GM21367 (cell line): ENCODE measurements around the gene TUBB4A.

ENCODE experiments used
- ATAC-seq: cut with Tn5 transposase; IDR thresholded peaks from one replicate; pipeline ENCODE4 v1.9.1; 2021; ENCODE audit not compliant: unreplicated experiment

Gene TUBB4A

DNA sequence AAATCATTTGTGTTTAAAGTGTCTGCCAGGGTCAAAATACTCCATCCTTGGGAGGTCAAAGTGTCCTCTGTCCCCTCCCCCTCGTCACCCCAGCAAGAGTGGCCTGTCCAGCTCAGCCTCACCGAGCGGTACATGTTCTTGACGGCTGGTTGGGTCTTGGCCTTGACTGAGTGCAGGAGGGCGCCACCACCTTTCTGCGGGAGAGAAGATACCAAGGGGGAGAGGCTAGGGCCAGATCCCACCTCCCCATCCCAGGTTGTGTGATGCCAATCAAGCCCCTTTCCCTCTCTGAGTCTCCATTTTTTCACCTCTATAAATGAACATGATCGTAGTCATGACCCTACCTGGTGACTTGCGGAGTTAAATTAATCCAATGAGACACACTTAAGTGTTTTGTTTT is 31.9 kb downstream of the TUBB4A start:
- ATAC-seq: no peak

- no peak for ATAC-seq
These were observed 34.7 kb downstream of the TUBB4A start for GRCh38 chr19:6467384-6467783.

GRCh38 chr19:6466526-6467248 is 35.4 kb downstream of the TUBB4A start:
- no peak for ATAC-seq

DNA sequence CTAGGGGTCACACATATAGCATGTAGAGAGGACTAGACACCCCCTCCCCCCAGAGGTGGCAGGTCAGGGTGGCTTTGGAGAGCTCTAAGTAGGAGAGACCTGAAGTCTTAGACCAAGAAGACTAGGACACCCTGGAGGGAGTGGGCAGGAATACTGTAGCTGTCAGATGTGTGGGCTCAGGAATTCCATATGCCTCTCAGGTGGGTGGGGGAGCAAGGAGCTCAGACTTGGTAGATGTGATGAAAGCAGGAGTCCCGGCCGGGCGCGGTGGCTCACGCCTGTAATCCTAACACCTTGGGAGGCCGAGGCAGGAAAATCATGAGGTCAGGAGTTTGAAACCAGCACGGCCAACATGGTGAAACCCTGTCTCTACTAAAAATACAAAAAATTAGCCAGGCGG is 36.4 kb downstream of the TUBB4A start:
- no peak for ATAC-seq

- no peak for ATAC-seq
These were observed 37.1 kb downstream of the TUBB4A start for GRCh38 chr19:6465006-6465405.

- no peak for ATAC-seq
These were observed 37.8 kb downstream of the TUBB4A start, which contains the start of gene CRB3 for GRCh38 chr19:6464070-6464873. CRB3 (plus strand) TSS chr19:6464271; CDS start chr19:6464702, 431 bp downstream.

DNA sequence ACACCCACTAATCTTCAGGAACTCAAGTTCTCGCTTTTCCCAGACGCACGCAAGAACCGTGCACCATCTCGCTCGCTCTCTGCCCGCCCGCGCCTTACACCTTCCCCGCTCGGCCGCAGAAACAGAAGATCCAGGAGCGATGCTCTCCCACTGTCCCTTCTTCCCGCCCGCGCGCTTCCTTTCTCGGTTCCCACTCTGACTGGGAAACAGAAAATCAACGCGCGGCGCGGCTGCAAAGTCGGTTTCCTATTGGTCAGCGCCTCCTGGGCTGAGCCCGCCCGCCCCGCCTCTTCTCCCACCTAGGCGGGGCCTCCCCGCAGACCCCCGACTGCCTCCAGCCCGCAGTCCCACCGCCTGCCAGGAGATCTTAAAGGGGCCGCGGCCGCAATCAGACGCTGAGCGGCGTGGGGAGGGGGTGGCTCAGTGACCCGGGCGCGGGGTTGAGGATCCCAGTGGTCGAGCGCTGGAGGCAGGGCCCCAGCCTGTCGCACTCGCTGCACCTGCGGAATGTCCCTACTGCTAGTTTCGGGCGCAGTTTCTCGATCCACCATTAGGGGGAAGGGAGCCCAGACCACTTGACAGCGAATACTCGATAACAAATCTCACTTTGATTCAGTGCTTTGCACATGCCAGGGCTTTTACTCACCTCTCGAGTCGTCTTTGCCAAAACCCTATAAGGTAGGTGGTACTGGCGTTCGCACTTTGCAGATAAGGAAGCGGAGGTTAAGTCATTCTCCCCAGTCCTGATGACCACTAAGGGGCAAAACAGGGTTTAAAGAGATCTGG is 41.8 kb downstream of the TUBB4A start:
- peak; percentile 53 for ATAC-seq

DNA sequence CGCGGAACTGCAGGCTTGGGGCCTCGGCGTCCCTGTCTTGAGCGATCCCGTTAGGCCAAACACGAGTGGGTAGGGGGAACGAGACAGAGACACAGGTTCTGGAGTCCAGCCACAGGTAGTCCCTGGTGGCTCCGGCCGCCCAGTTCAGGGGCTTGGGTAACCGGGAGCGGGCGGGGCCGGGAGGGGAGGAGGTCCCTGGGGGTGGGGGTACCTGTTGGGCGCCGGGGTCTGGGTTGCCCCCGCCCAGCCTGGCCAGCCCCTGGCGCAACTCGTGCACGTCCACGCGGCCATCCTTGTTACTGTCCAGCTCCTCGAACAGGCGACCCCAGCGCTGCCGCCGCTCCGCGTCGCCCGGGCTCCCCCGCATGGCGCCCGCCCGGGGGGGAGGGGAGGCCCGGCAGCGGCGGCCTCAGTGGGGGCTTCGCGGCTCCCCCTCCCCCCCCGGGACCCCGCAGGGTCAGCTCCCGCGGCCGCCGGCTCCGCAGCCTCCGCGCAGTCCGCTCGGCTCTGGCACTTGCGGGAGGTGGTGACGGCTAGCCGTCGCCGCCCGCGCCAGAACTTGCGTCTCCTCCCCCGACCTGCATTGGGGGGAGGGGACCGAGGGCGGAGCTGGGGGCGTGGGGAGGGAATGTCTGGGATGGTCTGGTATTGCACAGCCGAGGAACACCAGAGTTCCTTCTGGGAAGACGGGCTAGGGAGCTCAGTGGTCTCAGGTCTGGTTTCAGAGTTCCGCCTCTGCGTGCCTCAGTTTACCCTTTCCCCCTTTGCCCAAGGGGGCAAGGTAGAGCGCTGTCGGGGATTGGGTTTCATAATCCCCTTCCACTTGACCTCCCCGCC is 42.6 kb downstream of the TUBB4A start, which contains the start of gene SLC25A23:
TSS of gene SLC25A23 (minus strand) at position 531 of the 837 bp plus-strand sequence. CDS start at position 367, 164 bp downstream.
- peak; percentile 22 for ATAC-seq

DNA sequence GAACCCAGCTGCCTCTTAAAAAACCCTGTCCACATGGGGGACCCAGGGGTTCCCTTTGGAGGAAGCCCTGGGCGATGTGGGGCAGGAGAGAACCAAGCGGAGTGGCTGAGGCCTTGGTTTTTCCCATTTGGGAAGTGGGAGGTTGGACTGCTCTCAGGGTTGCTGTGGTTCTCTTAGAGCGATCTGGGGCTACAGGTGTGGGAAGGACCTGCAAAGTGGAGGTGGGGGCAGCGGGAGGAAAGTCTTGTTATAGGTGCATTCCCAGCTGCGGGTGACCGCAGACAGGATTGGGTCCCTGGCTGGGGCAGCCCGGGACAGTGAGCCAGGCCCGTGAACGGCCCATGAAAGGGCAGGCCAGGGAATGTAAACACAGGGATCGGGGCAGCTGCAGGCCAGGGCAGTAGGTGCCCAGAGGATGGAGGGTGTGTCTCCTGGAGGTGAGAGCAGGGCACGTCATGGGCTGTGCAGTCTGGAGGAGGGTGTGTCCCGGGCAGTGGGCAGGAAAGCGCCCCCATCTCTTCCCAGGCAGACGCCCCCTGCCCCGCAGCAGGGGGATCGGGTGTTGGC is 43.3 kb downstream of the TUBB4A start:
- no peak for ATAC-seq

- no peak for ATAC-seq
These were observed 44.0 kb downstream of the TUBB4A start for GRCh38 chr19:6457958-6458694.

DNA sequence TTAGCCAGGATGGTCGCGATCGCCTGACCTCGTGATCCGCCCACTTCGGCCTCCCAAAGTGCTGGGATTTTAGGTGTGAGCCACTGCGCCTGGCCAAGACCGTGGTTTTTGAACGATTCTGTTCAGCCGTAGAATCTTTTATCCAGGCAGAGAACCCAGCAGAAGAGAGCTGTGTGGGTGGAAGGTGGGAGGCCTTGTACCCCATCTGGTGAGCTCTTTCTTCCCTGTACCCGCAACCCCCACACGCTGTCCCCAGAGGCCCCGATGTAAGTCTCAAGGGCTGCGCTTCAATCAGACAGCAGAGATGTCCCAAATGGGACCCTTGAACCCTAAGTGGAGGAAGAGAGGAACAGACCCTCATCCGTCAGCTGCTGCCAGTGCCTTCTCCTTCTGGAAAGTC is 46.2 kb downstream of the TUBB4A start:
- no peak for ATAC-seq

GRCh38 chr19:6453951-6454565 is 48.1 kb downstream of the TUBB4A start:
- ATAC-seq: no peak

DNA sequence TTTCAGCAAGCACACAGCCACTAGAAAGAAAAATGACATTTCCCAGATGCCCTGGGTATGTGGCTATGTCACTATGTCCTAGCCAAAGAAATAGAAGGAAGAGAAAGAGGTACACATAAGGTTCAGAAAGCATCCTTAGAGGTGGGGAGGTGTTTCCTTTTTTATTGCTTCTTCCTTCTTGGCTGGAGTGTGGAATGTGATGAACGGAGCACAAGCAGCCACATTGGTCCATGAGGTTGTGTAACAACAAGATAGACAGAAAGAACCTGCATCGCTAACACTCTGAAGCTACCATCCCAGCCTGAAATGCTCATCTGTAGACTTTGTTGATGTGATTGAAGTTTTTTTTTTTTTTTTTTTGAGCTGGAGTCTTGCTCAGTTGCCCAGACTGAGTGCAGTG is 49.2 kb downstream of the TUBB4A start:
- ATAC-seq: no peak

DNA sequence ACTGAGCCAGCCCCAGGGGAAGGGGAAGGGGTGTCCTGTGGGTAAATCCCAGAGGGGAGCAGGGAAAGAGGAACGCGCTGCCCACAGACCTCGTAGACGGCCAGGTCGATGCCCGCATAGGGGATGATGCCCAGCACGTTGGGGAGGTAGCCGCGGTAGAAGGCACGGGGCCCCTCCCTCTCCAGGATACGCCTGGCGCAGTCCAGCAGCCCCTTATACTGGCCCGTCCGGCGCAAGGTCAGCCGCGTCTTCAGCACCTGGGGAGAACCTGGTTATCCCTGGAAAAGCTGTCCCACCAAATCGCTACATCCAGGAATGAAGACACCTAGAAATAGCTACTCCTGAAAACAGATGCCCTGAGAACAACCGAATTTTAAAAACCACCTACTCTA is 49.9 kb downstream of the TUBB4A start:
- no peak for ATAC-seq

DNA sequence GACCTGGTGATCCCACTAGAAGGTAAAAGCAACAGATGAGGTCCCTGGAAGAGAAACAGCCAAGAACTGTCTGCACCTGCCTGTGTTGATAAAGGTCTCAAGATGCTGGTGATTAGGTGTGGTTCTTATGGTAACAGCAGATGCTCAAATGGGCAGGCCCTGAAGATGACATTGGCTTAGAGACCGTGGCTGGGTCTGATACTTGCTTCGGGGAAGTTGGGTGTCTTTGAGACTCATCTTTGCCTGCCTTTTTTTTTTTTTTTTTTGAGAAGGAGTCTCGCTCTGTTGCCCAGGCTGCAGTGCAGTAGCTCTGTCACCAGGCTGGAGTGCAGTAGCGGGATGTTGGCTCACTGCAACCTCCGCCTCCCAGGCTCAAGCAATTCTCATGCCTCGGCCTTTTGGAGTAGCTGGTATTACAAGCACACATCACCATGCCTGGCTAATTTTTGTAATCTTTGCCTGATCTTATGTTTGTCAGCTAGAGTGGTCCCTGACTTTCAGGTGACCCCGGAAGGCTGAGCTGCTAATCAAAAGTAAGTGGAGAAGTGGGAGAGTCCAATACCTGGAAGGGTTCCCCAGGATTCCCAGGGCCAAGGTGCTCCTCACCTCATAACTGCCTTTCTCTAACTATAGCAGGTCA is 50.4 kb downstream of the TUBB4A start:
- ATAC-seq: no peak

DNA sequence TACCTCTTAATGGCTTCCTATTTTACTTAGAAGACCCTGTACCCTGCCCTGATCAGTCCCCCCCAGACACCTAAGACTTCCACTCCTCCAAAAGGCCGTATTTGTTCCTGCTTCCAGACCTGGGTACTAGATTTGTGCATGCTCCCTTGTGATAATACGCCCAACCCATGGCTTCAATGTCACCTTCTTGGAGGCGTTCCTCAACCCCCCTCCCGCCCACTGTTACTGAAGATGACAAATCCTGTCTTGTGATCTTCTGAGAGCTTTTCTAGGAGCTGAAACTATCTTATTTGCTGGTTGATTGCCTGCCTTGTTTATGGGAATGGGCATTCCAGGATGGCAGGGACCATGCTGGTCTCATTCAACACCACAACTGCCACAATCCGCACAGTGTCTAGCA is 51.9 kb downstream of the TUBB4A start:
- ATAC-seq: no peak

DNA sequence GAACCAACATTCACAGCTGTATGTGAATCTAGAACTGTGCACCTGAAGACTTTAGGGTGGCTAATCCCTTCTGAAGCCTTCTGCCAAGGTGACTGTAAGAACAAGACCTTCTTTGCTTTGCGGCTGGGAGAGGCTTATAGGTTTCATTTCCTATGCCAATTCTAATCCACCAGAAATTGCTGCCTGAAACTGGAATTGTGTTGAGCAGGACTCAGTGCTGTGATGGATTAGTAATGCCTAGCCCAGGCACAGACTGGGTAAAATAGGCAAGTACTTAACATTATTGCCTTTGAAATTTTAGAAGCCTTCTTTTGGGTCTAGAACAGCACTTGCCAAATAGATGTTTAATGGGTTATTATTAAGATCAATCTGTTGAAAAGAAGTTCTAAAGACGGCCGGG is 54.1 kb downstream of the TUBB4A start:
- ATAC-seq: no peak

DNA sequence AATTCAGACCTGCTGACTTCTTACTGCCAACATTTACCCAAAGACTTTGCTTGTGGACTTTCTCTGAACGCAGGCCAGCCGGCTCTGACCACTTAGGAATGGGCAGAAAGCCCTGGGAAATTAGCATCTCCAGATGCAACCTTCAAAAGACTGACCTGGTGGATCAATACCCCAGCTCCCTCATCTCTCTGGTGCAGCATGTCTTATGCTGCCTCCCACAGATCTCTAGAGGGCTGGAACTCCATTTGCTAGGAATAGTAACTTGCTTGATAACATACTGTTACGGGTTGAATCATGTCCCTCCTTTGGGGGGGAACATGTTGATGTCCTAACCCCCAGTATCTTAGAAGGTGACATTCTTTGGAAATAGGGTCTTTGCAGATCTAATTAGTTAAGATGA is 55.7 kb downstream of the TUBB4A start:
- no peak for ATAC-seq
